Endodermal cell (in vitro differentiated cells): ENCODE results near the gene MYLK4. TPM values are rescaled to one million over a fixed set of nuclear protein-coding genes. Genes with fewer than 3 reads are reported as not detected.

Experiments
- DNase-seq: peaks from one replicate; pipeline ENCODE4 v3.0.0-alpha.2; 2017
- H3K27ac ChIP-seq: 2 replicates; pipeline ENCODE4 v1.5.1; 2013; ENCODE audit warnings: mild to moderate bottlenecking, low read depth, low read length, moderate library complexity
- H3K27me3 ChIP-seq: 2 replicates; pipeline ENCODE4 v1.6.1; 2013; ENCODE audit warnings: mild to moderate bottlenecking, low read length, moderate library complexity; ENCODE audit not compliant: insufficient read depth, control insufficient read depth, poor library complexity, severe bottlenecking
- H3K36me3 ChIP-seq: 2 replicates; pipeline ENCODE4 v1.7.0; 2013; ENCODE audit warnings: mild to moderate bottlenecking, low read length, moderate library complexity; ENCODE audit not compliant: control insufficient read depth, insufficient read depth
- H3K4me1 ChIP-seq: one replicate; pipeline ENCODE4 v1.7.0; 2013; ENCODE audit warnings: low read length; ENCODE audit not compliant: control insufficient read depth, insufficient read depth
- H3K4me3 ChIP-seq: 2 replicates; pipeline ENCODE4 v1.5.1; 2013; ENCODE audit warnings: mild to moderate bottlenecking, low read length, moderate library complexity
- H3K9ac ChIP-seq: 2 replicates; pipeline ENCODE4 v1.6.1; 2013; ENCODE audit warnings: mild to moderate bottlenecking, low read length, moderate library complexity; ENCODE audit not compliant: poor library complexity, severe bottlenecking; ENCODE audit errors: extremely low read depth
- H3K9me3 ChIP-seq: 2 replicates; pipeline ENCODE4 v1.6.1; 2013; ENCODE audit warnings: mild to moderate bottlenecking, low read length, moderate library complexity; ENCODE audit not compliant: control insufficient read depth
- H3K27ac Mint-ChIP-seq: 2 replicates; pipeline ENCODE4 v1.8.0; 2020; ENCODE audit warnings: mixed read lengths
- H3K27me3 Mint-ChIP-seq: 2 replicates; pipeline ENCODE4 v1.8.0; 2021; ENCODE audit warnings: mild to moderate bottlenecking, mixed read lengths; ENCODE audit not compliant: insufficient read depth
- H3K36me3 Mint-ChIP-seq: 2 replicates; pipeline ENCODE4 v1.8.0; 2020; ENCODE audit warnings: low read depth, mixed read lengths
- H3K4me1 Mint-ChIP-seq: 2 replicates; pipeline ENCODE4 v1.8.0; 2020; ENCODE audit warnings: mixed read lengths
- H3K4me3 Mint-ChIP-seq: 2 replicates; pipeline ENCODE4 v1.8.0; 2020; ENCODE audit warnings: mild to moderate bottlenecking, moderate library complexity, mixed read lengths
- H3K9me3 Mint-ChIP-seq: 2 replicates; pipeline ENCODE4 v1.8.0; 2020; ENCODE audit warnings: mild to moderate bottlenecking, mixed read lengths
- WGBS, 2 experiments: methylation state at CpG; one replicate each; pipeline versions ENCODE4 v1.1.5 to v1.1.7; 2013; ENCODE audit warnings: missing lambda C conversion rate in 2 of 2, mixed read lengths in 1 of 2; ENCODE audit not compliant: insufficient coverage in 1 of 2, insufficient read length in 1 of 2; 5-methylcytosine and 5-hydroxymethylcytosine counted together
- total RNA-seq, 2 donors: library from RNA; stranded (reverse); fragmentation: NEBNext Ultra II Directional in 1 of 2; extraction: Animal tissue kit (Norgen Biotek cat#: 25700) in 1 of 2; gene quantifications; 2 replicates in 1 of 2; 3 replicates in 1 of 2; pipeline ENCODE4 v1.2.1, GENCODE V29; 2021
- TF ChIP-seq, protein P1 (sequence below): fragments of 200-600 bp; sonication (generic); conservative IDR thresholded peaks from 2 replicates; pipeline ENCODE4 v1.5.0; 2021; ENCODE audit warnings: antibody characterized with exemption, mild to moderate bottlenecking

Gene MYLK4
- total RNA-seq, 2 donors from 2014 or later, result 0.18 to 0.20 TPM

DNA sequence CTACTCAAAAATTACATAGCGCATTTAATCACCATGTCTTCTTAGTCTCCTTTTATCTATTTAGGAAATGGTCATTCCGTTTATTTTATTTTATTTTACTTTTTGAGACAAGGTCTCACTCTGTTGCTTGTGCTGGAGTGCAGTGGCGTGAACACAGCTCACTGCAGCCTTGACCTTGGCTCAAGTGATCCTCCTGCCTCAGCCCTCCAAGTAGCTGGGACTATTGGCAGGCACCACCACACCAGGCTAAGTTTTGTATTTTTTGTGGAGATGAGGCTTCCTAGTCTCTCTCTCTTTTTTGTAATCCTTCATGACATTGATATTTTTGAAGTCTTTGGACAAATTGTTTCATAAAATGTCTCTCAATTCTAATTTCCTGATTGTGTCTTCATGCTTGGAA, 4.7 kb upstream of the MYLK4 start:
- no peak overlapping the region for H3K4me3 ChIP-seq
- Mint-ChIP-seq H3K27me3 (peaks cover 6% of the 10 kb centered on the region), H3K4me3 (no peak overlapping the region), H3K36me3 (no peaks in the 10 kb centered on the region), H3K9me3 (no peaks in the 10 kb centered on the region), H3K4me1 (no peaks in the 10 kb centered on the region), H3K27ac (no peak overlapping the region)
- H3K9me3 ChIP-seq, result no peaks in the 10 kb centered on the region
- no peaks in the 10 kb centered on the region for H3K36me3 ChIP-seq
- no peak for DNase-seq
- WGBS, 2 experiments, result 92 to 100% methylated on average over 2 to 3 of the region's 3 CpGs
- no peak overlapping the region for H3K27ac ChIP-seq
- TF ChIP-seq, protein P1, sequence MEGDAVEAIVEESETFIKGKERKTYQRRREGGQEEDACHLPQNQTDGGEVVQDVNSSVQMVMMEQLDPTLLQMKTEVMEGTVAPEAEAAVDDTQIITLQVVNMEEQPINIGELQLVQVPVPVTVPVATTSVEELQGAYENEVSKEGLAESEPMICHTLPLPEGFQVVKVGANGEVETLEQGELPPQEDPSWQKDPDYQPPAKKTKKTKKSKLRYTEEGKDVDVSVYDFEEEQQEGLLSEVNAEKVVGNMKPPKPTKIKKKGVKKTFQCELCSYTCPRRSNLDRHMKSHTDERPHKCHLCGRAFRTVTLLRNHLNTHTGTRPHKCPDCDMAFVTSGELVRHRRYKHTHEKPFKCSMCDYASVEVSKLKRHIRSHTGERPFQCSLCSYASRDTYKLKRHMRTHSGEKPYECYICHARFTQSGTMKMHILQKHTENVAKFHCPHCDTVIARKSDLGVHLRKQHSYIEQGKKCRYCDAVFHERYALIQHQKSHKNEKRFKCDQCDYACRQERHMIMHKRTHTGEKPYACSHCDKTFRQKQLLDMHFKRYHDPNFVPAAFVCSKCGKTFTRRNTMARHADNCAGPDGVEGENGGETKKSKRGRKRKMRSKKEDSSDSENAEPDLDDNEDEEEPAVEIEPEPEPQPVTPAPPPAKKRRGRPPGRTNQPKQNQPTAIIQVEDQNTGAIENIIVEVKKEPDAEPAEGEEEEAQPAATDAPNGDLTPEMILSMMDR, result no peak
- H3K9ac ChIP-seq, result no peak overlapping the region
- H3K4me1 ChIP-seq, result no peaks in the 10 kb centered on the region
- no peaks in the 10 kb centered on the region for H3K27me3 ChIP-seq

- no peaks in the 10 kb centered on the region for H3K36me3 Mint-ChIP-seq
- no peak overlapping the region for H3K9ac ChIP-seq
- no peaks in the 10 kb centered on the region for H3K27me3 ChIP-seq
- H3K9me3 ChIP-seq, result no peaks in the 10 kb centered on the region
- no peaks in the 10 kb centered on the region for H3K4me1 ChIP-seq
- H3K4me3 Mint-ChIP-seq, result no peak overlapping the region
- no peaks in the 10 kb centered on the region for H3K9me3 Mint-ChIP-seq
- H3K4me3 ChIP-seq, result no peak overlapping the region
- TF ChIP-seq, protein P1, result no peak
- DNase-seq, result no peak
- H3K36me3 ChIP-seq, result no peaks in the 10 kb centered on the region
- no peak overlapping the region for H3K27ac Mint-ChIP-seq
- H3K27ac ChIP-seq, result no peak overlapping the region
- peaks cover under 1% of the 10 kb centered on the region for H3K4me1 Mint-ChIP-seq
- H3K27me3 Mint-ChIP-seq, result peaks cover 6% of the 10 kb centered on the region
- no CpG with 5 or more reads among the region's 1 CpG for WGBS, 2 experiments
These were observed 4.2 kb upstream of the MYLK4 start for GRCh38 chr6:2754911-2755310.

DNA sequence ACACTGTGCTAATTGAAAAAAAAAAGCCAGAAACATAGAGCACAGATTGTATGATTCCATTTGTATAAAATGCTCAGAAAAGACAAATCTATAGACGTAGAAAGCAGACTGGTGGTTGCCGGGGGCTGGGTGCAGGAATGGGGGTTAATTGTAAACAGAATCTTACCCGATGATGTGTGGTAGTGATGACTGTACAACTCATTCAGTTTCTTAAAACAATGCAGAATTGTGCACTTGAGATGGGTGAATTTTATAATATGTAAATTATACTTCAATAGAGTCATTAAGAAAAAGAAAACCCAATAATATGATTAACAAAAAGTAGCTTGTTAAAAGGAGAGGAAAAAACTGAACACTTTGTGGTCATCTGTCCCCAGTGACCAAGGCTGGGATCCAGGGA, 3.7 kb upstream of the MYLK4 start:
- Histone ChIP-seq H3K27me3 (no peaks in the 10 kb centered on the region), H3K27ac (no peak overlapping the region), H3K4me1 (no peaks in the 10 kb centered on the region), H3K4me3 (no peak overlapping the region), H3K9ac (no peak overlapping the region), H3K9me3 (no peaks in the 10 kb centered on the region), H3K36me3 (no peaks in the 10 kb centered on the region)
- Mint-ChIP-seq H3K36me3 (no peaks in the 10 kb centered on the region), H3K27me3 (peaks cover 8% of the 10 kb centered on the region), H3K4me1 (peaks cover 3% of the 10 kb centered on the region), H3K27ac (no peak overlapping the region), H3K9me3 (no peaks in the 10 kb centered on the region), H3K4me3 (no peak overlapping the region)
- WGBS, 2 experiments, result 71 to 88% methylated on average over 2 of the region's 3 CpGs
- no peak for DNase-seq
- TF ChIP-seq, protein P1, result no peak
